Measurements from ENCODE around the gene MAPK8IP2.
"Not testable (repeated sequence)": the region's sequence is repeated elsewhere in the genome, so short reads cannot be mapped to it uniquely, and the experiment has no call there.

Gene MAPK8IP2

GRCh38 chr22:50600967-50601668, 525 bp downstream of the MAPK8IP2 start:
- DNase-seq, result no peak

DNA sequence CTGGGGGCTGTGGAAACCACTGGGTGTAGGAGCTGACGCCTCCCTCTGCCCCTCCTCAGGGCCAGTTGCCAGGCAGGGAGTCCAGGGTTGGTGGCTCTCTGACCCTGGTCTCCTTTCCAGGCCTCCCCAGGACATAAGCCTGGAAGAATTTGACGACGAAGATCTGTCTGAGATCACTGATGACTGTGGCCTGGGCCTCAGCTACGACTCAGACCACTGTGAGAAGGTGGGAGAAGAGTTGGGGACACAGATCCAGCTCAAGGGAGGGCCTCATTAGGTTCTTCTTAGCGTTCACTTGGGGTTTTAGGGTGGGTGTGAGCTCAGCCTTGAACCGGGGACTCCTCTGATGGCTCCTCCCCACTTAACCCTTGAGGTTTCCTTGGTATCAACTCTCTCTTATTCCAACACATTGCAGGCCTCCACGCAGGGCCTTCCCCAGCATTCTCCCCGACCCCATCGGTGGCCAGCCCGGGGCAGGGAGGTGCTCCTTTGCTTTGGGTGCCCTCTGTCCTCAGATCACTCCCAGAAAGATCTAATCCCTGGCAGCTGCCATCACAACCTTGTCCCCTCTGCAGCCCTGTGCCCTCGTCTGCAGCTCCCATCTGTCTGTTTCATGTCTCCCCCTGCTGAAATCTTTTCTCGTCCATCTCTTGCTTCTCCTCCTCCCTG, 1.2 kb downstream of the MAPK8IP2 start:
- no peak for DNase-seq

- DNase-seq, result no peak
Observed at GRCh38 chr22:50602338-50602700, 1.7 kb downstream of the MAPK8IP2 start.

DNA sequence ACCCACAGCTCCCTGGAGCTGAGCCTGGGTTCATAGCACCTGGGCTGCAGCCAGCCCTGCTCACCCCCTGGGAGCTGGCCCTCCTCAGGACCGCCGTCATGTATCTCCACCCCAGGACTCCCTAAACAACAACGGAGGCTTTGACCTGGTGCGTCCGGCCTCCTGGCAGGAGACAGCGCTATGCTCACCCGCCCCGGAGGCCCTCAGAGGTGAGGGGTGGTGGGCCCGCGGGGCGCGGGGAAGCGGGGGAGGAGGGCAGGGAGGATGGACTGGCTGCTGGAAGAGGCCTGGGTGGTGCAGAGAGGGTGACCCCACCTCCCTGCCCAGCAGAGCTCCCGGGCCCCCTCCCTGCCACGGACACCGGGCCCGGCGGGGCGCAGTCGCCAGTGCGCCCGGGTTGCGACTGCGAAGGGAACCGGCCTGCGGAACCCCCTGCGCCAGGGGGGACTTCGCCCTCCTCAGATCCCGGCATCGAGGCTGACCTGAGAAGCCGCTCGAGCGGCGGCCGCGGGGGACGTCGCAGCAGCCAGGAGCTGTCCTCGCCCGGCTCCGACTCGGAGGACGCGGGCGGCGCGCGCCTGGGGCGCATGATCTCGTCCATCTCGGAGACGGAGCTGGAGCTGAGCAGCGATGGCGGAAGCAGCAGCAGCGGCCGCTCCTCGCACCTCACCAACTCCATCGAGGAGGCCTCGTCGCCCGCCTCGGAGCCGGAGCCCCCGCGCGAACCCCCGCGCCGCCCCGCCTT, 3.1 kb downstream of the MAPK8IP2 start:
- DNase-seq, result no peak

- no peak for DNase-seq
Observed at GRCh38 chr22:50604256-50605001, 3.8 kb downstream of the MAPK8IP2 start.

DNA sequence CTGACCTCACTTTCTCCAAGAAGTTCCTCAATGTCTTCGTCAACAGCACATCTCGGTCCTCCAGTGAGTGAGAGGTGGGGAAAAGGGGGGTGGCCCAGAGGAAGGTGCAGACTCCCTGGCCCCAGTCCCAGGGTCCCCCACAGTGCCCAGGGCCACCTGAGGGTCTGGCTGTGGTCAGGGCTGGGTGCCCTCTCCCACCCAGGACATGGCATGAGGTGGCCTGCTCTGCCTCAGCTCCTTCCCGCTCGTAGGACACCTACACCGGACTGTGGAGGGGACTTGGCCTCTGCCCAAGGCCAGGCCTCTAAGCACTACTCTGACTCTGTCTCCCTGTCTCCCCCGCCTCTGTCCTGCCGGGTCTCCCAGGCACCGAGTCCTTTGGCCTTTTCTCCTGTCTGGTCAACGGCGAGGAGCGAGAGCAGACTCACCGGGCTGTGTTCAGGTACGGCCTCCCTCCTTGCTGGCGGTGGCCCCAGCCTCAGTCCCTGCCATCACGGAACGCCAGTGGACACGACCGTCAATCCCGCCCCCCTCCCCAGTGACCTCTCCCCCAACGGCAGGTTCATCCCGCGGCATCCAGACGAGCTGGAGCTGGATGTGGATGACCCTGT, 4.5 kb downstream of the MAPK8IP2 start:
- DNase-seq, result no peak

DNA sequence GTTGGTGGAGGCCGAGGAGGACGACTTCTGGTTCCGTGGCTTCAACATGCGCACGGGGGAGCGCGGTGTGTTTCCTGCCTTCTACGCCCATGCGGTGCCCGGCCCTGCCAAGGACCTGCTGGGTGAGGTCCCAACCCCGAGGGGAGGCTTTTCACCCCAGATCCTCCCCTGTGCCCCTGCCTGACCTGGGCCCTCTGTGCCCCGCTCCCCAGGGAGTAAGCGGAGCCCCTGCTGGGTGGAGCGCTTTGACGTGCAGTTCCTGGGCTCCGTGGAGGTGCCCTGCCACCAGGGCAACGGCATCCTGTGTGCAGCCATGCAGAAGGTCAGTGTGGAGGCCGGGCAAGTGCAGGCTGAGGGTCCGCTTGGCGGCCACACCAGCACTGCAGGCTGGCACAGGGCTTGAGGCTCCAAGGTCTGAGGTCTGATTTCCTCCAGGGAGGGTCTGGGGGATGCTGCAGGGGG, 5.1 kb downstream of the MAPK8IP2 start:
- DNase-seq, result no peak

- no peak for DNase-seq
Observed at GRCh38 chr22:50606165-50606945, 5.8 kb downstream of the MAPK8IP2 start.

- DNase-seq, result no peak
Observed at GRCh38 chr22:50606946-50607658, 6.5 kb downstream of the MAPK8IP2 start.

DNA sequence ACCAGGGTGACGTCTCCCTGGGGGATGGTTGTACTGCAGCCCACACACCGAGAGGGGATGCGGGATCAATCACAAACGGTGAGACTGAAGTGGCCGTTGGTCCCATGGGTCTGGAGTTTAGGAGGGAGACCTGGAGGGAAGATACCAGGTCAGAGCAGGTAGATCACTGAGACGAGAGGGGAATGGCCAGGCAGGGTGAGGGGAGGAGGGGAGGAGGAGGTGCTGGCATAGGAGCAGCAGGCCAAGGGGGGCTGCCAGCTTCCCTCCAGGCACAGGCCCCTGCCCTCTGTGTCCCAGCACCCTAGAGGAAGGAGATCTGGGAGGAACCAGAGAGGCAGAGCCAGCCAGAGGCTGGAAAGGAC, 7.0 kb downstream of the MAPK8IP2 start:
- no peak for DNase-seq

- DNase-seq, result not testable (repeated sequence)
Observed at GRCh38 chr22:50608058-50608840, 7.7 kb downstream of the MAPK8IP2 start.

- DNase-seq, result no peak
Observed at GRCh38 chr22:50608996-50609395, 8.4 kb downstream of the MAPK8IP2 start.

DNA sequence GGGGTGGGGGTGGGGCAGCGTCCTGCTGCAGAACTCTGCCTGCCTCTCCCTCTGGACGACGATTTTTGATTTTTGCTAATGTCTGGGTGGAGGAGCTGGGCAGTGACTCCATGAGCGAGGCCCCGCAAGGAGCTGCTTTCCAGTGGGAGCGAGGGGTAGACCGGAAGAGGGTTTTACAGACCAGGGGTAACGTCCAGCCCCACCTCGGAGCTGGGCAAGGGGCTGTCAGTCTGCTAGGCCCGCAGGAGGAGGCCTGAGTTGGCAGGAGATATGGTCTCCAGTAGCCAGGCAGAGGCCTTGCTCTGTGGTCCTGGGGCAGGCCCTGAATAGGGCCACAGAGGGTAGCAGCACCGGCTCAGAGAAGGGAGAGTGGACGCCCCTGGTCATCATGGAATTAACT, 9.0 kb downstream of the MAPK8IP2 start:
- no peak for DNase-seq

DNA sequence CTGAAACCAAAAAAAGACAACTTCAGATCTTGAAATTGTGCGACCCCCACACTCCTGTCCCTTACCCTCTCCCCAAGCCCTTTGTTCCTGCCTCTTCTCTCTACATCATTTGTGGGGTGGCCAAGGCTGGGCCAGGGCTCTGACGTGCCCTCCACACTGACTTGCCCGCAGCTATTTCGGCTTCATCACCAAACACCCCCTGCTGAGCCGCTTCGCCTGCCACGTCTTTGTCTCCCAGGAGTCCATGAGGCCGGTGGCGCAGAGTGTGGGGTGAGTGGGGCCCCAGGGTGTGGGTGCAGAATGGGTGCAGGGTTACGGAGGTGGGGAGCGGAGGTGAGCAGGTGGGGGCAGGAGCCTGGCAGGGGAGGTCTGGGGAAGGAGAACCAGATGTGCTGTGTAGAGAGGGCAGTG, 9.5 kb downstream of the MAPK8IP2 start:
- DNase-seq, result no peak

GRCh38 chr22:50610581-50610980, 10.0 kb downstream of the MAPK8IP2 start:
- DNase-seq, result no peak

GRCh38 chr22:50611341-50612060, 10.9 kb downstream of the MAPK8IP2 start:
- no peak for DNase-seq

DNA sequence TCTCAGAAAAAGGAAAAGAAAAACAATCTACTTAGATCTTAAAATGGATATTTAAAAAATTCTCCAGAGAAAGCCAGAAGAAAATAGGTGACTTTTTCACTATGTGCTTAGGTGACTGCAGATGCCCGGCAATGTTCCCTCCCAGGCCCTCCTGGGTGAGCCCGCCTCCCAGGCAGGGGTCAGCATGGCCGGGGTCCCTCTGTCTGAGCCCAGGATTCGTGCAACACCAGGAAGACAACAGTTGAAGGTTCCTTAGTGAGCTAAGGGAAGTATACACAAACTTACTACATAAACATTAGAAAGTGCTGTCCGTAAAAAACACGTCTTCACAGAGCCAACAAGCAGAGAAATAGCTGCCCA, 11.6 kb downstream of the MAPK8IP2 start:
- no peak for DNase-seq

DNA sequence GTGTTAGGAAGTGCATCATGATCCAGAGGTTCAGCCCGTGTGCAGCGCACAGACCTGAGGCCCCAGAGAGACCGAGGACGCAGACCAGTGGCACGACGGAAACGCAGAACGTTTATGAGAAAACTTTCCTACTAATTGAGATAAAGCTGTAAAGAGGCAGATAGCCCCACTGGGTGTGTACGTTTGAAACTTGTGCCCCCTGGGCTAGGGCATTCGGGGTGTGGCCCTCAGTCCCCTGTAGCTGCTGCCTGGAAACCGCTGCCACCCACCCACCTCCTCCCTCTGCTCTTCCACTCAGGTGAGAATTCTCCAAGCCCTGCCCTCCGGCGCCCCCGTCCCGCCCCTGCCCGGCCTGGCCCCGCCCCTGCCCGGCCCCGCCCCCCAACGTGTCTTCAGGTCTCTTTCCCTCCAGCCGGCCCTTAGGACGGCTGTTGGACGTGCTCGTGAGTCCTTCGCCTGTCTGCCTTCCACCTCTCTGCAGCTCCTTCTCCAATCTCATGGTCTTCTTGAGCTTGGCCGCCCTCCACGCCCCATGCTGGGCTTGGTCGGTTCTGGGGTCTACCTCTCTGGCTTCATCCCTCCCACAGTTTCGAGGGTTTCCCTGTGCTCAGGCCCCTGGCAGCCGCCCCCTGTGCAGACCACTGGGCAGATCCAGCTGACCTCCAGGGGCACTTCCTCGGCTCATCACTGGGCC, 12.1 kb downstream of the MAPK8IP2 start:
- DNase-seq, result no peak

DNA sequence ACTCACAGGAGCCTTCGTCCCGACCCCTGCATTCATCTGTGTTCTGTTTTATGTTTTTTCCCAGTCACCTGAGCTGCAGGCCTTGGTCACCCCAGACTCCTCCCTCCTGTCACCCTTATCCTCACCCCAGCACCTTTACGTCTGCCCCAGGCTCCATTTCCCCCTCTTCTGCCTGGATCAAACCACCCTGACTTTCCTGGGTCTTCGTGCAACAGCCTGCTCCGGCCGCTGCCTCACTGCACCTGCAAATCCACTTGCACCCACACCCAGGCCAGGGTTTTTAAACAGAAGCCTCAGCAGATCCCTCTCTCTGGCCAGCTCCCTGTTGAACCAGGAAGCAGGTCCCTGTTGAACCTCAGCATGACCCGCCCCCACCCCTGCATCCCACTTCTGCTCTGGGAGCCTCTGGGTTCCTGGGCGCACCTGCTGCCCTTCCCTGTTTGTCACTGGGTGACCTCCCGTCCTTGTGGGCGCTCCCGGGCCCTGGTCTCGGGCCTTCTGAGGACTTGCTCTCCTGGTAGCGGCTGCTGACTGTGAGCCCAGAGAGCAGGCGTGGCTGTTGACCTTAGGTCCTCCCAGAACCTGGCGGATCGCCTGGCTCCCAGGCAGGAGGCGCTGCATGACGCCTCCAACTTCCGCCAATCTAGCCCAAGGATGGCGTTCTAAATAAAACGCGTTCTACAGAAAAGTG, 12.8 kb downstream of the MAPK8IP2 start:
- DNase-seq, result no peak

Measured in fibroblast of skin of right quadriceps (primary cell).